Choroid plexus epithelial cell (primary cell): ENCODE measurements around the gene IGSF8.

Experiments
- DNase-seq: peaks from one replicate; pipeline ENCODE4 v3.0.0-alpha.2; 2010; ENCODE audit warnings: low read depth
- H3K4me3 ChIP-seq: 2 replicates; pipeline ENCODE4 v1.5.1; 2011; ENCODE audit warnings: low read depth, mild to moderate bottlenecking, control low read depth, low read length, moderate library complexity
- TF ChIP-seq, protein P1 (sequence below): conservative IDR thresholded peaks from 2 replicates; pipeline ENCODE4 v1.5.1; 2011; ENCODE audit warnings: low read depth, mild to moderate bottlenecking, control low read depth, inconsistent platforms, low read length, moderate library complexity

IGSF8 gene

GRCh38 chr1:160066829-160067745, 31.3 kb downstream of the IGSF8 start:
- TF ChIP-seq, protein P1, sequence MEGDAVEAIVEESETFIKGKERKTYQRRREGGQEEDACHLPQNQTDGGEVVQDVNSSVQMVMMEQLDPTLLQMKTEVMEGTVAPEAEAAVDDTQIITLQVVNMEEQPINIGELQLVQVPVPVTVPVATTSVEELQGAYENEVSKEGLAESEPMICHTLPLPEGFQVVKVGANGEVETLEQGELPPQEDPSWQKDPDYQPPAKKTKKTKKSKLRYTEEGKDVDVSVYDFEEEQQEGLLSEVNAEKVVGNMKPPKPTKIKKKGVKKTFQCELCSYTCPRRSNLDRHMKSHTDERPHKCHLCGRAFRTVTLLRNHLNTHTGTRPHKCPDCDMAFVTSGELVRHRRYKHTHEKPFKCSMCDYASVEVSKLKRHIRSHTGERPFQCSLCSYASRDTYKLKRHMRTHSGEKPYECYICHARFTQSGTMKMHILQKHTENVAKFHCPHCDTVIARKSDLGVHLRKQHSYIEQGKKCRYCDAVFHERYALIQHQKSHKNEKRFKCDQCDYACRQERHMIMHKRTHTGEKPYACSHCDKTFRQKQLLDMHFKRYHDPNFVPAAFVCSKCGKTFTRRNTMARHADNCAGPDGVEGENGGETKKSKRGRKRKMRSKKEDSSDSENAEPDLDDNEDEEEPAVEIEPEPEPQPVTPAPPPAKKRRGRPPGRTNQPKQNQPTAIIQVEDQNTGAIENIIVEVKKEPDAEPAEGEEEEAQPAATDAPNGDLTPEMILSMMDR = no peak
- DNase-seq = no peak
- no peak overlapping the region for H3K4me3 ChIP-seq

- TF ChIP-seq, protein P1 = no peak
- no peak for DNase-seq
These were observed 33.7 kb downstream of the IGSF8 start for GRCh38 chr1:160064746-160065145.

DNA sequence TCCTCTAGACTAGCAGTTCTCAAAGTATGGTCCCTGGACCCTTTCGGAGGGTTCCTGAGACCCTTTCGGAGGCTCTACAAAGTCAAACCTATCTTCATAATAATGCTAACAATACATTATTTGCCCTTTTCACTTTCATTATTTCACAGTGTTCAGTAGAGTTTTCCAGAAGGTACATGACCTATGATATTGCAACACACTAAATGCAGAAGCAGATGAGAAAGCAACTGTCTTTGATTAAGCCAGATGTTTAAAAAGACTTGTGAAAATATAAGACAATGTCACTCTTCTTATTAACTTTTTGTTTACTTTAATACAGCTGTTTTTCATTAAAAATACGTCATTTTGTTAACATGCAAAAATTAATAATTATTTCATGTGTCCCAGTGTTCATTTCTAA, 34.3 kb downstream of the IGSF8 start:
- DNase-seq = no peak
- TF ChIP-seq, protein P1 = no peak
- H3K4me3 ChIP-seq = no peak overlapping the region

More at GRCh38 chr1:160064746-160065145, 33.7 kb downstream of the IGSF8 start:
- no peak overlapping the region for H3K4me3 ChIP-seq

DNA sequence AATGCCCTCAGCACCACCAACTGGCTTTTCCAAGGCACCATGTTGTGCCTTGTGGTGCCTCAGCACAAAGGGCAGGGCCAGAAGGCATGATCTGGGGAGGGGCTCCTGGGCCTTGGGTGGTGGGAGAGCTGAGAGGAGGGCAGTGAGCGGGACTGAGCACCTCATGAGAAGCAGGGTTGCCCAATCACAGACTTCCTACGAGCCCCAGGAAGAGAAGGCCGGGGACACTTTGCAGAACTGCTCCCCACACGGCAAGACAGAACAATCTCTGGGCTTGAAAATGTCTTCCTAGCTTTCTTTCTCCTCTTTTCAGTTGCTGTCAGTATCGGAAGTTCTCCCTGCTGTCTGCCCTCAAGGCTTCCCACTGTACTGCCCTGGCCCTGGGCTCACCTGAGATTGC, 35.2 kb downstream of the IGSF8 start:
- no peak for DNase-seq
- H3K4me3 ChIP-seq = no peak overlapping the region
- TF ChIP-seq, protein P1 = no peak

GRCh38 chr1:160062230-160062532, 36.2 kb downstream of the IGSF8 start:
- TF ChIP-seq, protein P1 = no peak
- H3K4me3 ChIP-seq = no peak overlapping the region
- DNase-seq = no peak

- DNase-seq = no peak
- H3K4me3 ChIP-seq = no peak overlapping the region
These were observed 36.8 kb downstream of the IGSF8 start for GRCh38 chr1:160061369-160062229.

More at GRCh38 chr1:160061369-160062229, 36.8 kb downstream of the IGSF8 start:
- TF ChIP-seq, protein P1 = no peak
